Left forelimb (tissue), 1 donor: ENCODE results near the gene ATP9A.
"Not testable (repeated sequence)": the region's sequence is repeated elsewhere in the genome, so short reads cannot be mapped to it uniquely, and the experiment has no call there.

ENCODE experiments used
- DNase-seq: peaks from one replicate; pipeline ENCODE4 v3.0.0-alpha.2; 2018; ENCODE audit warnings: low spot score

Gene ATP9A

DNA sequence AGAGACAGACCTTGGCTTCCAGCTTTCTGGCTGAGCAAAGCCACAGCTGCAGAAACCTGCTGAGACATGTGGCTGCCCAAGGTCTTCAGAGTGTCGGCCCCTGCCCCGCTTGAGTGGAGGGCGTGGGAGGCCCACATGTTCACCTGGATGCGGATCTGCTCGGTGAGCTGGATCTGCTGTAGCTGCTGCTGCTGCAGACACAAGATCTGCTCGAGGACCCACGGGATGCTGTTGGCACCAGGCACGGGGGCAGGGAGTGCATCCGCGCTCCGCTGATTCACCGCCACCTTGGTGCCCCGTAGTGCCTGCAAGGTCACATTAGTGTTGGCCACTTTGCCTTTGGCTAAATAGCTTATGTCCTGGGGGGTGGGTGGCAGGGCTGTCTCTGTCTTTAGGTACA lies 23.4 kb upstream of the ATP9A start:
- no peak for DNase-seq

DNA sequence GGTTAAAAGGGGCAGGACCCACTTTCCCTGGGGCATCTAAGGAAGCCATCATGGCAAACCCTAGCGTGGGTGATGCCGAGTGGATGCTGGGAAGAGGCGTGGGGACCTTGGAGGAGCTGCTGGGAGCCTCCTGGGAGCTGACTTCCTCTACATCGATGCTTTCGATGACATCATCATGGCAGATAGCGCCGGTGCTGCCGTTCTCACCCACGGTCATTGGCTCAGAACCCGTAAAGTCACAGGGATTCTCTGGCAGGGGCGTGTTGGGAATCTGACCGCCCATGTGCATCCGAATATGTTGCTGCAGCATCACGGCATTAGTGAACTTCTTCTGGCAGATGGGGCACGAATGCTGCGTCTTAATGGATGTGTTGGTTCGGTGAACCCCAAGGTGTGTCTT lies 22.1 kb upstream of the ATP9A start:
- no peak for DNase-seq

DNA sequence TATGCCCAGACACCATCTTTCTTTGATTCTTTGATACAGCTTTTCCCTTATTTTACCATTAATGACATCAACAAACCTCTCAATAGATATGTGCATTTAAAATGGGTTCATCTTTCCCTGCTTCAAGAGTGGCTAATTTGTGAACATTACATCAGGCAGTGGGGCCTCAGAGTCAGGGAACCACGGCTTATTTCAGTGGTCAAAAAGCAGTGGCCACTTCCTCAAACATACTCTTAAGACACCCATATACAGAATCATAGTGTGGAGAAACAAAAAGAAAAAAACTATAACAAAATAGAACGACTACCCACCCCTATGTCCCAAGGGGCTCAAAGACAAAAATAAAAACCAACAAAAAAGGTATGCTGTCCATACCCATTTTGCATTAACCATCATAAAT lies 21.2 kb upstream of the ATP9A start:
- no peak for DNase-seq

- DNase-seq: no peak
These were observed 20.6 kb upstream of the ATP9A start for GRCh38 chr20:51788822-51789221.

DNA sequence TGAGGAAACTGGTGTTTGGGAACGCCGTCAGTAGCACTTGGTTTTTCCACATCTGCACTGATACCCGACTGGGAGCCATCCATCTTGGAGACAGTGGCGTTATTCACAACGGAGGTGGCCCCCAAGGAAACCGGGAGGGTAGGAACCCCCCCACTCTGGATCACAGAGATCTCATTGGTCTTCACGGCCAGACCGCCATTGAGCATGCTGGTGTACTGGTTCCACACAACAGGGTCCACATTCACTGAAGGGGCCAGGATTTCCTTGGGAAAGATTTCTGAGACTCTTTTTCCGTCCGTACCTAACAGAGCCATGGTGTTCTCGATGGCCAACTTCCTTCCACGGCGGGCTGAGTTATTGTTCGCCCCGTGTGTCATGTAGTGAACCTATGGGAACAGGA lies 16.1 kb upstream of the ATP9A start:
- DNase-seq: no peak

DNA sequence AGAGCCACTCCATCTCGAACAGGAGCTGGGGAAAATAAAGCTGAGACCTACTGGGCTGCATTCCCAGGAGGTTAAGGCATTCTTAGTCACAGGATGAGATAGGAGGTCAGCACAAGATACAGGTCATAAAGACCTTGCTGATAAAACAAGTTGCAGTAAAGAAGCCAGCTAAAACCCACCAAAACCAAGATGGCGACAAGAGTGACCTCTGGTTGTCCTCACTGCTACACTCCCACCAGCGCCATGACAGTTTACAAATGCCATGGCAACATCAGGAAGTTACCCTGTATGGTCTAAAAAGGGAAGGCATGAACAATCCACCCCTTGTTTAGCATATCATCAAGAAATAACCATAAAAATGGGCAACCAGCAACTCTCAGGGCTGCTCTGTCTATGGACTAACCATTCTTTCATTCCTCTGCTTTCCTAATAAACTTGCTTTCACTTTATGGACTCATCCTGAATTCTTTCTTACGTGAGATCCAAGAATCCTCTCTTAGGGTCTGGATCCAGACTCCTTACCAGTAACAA lies 10.1 kb upstream of the ATP9A start:
- not testable (repeated sequence) for DNase-seq

- no peak for DNase-seq
These were observed 7.1 kb upstream of the ATP9A start for GRCh38 chr20:51775241-51775640.

DNA sequence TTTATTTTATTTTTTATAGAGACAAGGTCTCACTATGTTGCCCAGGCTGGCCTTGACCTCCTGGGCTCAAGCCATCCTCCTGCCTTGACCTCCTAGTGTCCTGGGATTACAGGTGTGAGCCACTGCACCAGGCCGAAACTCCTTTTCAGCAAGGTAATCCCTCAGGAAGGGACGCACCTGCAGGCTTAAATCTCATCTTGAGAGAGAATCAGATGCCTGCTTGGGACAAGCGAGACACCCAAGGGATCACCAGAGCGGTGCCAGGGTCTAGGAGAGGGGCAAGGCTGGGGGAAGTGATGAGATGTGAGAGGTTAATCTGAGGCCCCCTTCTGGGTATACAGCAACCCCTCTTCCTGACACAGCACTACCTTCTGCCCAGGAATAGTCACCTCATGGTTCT lies 4.0 kb upstream of the ATP9A start:
- DNase-seq: no peak

GRCh38 chr20:51769976-51770615 lies 1.9 kb upstream of the ATP9A start:
- DNase-seq: no peak

GRCh38 chr20:51768759-51769517 lies 748 bp upstream of the ATP9A start:
- DNase-seq: no peak

DNA sequence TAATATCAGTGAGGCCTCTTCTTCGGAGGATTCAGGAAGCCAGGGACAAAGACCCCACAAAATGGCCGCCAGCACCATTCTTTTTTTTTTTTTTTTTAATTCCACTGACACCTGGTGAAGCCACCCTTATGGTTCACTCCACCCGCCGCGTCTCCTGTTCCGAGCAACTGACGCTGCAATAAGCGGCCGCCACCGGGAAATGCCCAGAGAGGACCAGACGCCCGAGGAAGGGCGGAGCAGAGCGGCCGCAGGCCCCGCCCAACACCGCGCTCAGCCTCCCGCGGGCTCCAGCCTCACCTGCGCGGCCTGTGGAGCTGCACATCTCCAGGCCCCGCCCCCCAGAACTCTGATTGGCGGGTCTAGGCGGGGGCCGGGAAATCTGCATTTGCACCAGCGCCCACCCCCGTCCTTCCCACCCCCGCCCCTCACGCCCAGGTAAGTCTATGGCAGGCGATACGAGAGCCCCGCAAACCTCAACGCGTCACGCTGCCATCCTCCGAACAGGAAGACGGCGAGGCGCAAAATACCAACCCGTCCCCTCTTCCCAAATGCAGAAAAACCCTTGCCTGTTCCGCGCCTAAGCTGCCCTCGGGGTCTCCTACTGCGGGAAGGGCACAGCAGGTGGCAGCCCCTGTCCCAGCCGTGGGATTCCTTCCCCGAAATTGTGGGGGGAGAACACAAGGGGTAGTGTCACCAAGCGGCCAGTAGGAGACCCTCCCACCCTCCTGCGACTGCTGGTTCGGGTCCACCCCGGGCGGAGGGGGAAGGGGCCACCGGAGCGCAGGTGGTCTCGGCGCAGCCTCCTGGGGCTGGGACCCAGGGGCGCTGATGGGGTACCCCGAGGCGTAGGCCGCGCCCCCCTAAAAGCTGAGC lies 960 bp downstream of the ATP9A start:
- no peak for DNase-seq

GRCh38 chr20:51765381-51765780 lies 2.8 kb downstream of the ATP9A start:
- DNase-seq: not testable (repeated sequence)

GRCh38 chr20:51763965-51764602 lies 4.1 kb downstream of the ATP9A start:
- no peak for DNase-seq

GRCh38 chr20:51760905-51761546 lies 7.2 kb downstream of the ATP9A start:
- no peak for DNase-seq

DNA sequence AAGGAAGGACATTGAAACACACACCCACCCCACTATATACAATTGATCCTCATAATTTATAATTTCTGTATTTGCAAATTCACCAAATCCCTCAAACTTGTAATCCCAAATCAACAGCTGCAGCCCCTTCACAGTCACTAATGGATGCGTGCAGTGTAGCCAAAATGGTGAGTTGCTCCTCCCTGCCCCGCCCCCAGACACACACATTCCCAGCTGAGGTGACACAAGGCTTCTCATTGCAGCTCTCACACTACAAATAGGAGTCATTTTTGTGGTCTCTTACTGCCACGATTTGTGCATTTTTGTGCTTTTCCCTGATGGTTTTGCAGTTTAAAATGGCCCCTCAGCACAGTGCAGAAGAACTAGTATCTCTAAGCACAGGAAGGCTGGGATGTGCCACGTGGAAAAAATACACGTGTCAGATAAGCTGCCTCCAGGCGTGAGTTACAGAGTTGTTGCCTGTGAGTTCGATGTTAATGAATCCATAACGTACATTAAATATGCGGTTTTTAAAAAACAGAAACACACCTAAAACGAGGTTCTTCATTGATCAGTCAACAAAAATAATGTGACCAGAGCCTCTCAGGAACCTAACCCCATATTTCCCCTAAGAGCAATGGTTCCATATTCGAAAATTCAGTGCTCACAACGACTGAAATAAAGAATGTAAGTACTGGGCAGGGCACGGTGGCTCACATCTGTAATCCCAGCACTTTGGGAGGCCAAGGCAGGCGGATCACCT lies 8.2 kb downstream of the ATP9A start:
- no peak for DNase-seq

DNA sequence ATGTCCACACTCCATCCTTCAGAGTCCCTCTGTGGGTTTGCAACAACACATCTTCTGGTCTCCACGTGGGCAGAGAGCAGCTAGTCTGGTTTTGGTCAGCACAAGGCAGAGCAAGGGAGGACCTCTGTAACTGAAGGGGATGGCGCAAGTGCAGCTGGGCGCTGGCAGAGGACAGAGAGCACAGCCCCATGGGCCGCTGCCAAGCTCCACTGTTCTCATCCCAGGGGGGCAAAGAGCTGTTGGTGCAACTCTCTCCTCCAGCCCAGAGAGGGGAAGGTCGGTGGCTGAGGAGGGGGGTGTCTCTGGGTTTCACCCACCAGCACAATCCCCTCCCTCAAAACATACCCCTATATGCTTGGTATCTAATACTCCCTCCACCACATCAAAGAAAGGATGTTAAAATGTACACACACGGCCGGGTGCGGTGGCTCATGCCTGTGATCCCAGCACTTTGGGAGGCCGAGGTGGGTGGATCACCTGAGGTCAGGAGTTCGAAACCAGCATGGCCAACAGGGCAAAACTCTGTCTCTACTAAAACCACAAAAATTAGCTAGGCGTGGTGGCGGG lies 9.1 kb downstream of the ATP9A start:
- DNase-seq: no peak

GRCh38 chr20:51757226-51757625 lies 11.0 kb downstream of the ATP9A start:
- DNase-seq: no peak

DNA sequence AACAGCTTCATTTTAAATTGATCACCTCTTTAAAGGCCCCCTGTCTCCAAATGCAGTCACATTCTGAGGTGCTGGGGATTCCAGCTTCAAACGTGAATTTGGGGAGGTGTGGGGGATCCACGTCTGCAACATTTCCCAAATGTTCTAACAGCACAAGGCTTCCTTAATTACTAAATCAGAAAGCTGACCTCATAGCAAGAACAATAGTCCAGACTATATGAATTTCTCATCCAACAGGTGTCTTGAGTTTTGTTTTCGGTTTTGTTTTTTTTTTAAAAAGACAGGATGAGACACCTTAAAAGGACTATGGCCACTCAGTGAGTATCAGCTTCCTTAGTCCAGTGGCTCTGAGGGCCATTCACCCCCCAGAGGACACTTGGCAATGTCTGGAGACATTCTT lies 11.5 kb downstream of the ATP9A start:
- no peak for DNase-seq

DNA sequence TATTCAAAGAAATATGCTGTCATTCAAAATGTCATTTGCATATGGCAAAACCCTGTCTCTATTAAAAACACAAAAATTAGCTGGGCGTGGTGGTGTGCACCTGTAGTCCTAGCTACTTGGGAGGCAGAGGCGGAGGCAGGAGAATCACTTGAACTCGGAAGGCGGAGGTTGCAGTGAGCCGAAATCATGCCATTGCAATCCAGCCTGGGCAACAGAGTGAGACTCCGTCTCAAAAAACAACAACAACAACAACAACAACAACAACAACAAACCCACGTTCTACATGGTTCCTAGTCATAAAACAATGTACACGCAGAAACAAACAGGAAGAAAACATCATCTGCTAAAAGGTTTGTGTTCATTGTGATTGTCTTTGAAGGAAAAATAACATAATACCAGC lies 15.0 kb downstream of the ATP9A start:
- not testable (repeated sequence) for DNase-seq

GRCh38 chr20:51752343-51752951 lies 15.7 kb downstream of the ATP9A start:
- no peak for DNase-seq
